ENCODE data around the gene NFYC. TPM values are rescaled to one million over a fixed set of nuclear protein-coding genes. Genes with fewer than 3 reads are reported as not detected.

Gene NFYC
- total RNA-seq, 1 experiment from 2014 or later: 63.3 TPM

- TF ChIP-seq ZBTB33 (IDR thresholded peaks at IDR 0.05; ENCODE audit: extremely low read depth, insufficient replicate concordance, low read length) (no peak), EZH2phosphoT487 (IDR thresholded peaks at IDR 0.05; ENCODE audit: borderline replicate concordance) (no peak)
These were observed 32.5 kb upstream of the NFYC start (continued) for GRCh38 chr1:40658751-40659648.

GRCh38 chr1:40659649-40659947 lies 31.9 kb upstream of the NFYC start:
- no TSS peak for BruUV-seq (replicated peaks)
- no peaks in the 10 kb centered on the region for H3K79me2 ChIP-seq (ENCODE audit: insufficient read depth, low read length)
- H3K9ac ChIP-seq (ENCODE audit: low read length): no peak overlapping the region
- ChIA-PET RAD21 (ENCODE audit: low non-redundant PET in 1 of 2, low total read pairs in 2 of 2, uncharacterized antibody in 2 of 2, unreplicated experiment in 2 of 2) (no interaction called here), POLR2A (no interaction called here), CTCF (no interaction called here)
- no peaks in the 10 kb centered on the region for H3K36me3 ChIP-seq (ENCODE audit: control insufficient read depth in 1 of 2, insufficient read depth in 2 of 2, low read length in 2 of 2)
- no peaks in the 10 kb centered on the region for H4K20me1 ChIP-seq (ENCODE audit: insufficient read depth)
- intact Hi-C loops (cut with micrococcal nuclease): no loop called here
- ATAC-seq: no peak
- peaks cover 3 to 24% of the 10 kb centered on the region in 2 experiments for H3K4me1 ChIP-seq (ENCODE audit: control insufficient read depth in 1 of 2, insufficient read depth in 2 of 2, low read length in 2 of 2)
- DNase-seq (ENCODE audit: low read depth, low spot score): no peak
- H3K9me2 ChIP-seq (ENCODE audit: insufficient read depth): no peaks in the 10 kb centered on the region
- H3K27ac ChIP-seq (ENCODE audit: low read depth, low read length): no peak overlapping the region
- no peaks in the 10 kb centered on the region for H3K9me3 ChIP-seq (ENCODE audit: control insufficient read depth in 1 of 2, insufficient read depth in 1 of 2, low read depth in 1 of 2, low read length in 2 of 2)
- H3K27me3 ChIP-seq (ENCODE audit: insufficient read depth, low read length): no peaks in the 10 kb centered on the region
- H3K4me2 ChIP-seq (ENCODE audit: low read length): no peak overlapping the region
- no peak overlapping the region for H2AFZ ChIP-seq (ENCODE audit: low read depth, low read length, poor library complexity, severe bottlenecking)
- no peak overlapping the region for H3K4me3 ChIP-seq (replicated peaks in 1 of 2; ENCODE audit: low read depth in 1 of 2, low read length in 2 of 2)
- TF ChIP-seq REST (IDR thresholded peaks at IDR 0.05; ENCODE audit: low read depth) (no peak), MAX (IDR thresholded peaks at IDR 0.05) (no peak), TCF7L2 (IDR thresholded peaks at IDR 0.05; ENCODE audit: borderline replicate concordance, extremely low read depth, insufficient read depth, insufficient read length) (no peak), ZFX (IDR thresholded peaks at IDR 0.05) (no peak), SP1 (IDR thresholded peaks at IDR 0.05; ENCODE audit: low read depth) (no peak), POLR2A (IDR thresholded peaks at IDR 0.05; ENCODE audit: borderline replicate concordance, extremely low read depth, insufficient read depth, insufficient read length) (no peak), POLR2AphosphoS5 (IDR thresholded peaks at IDR 0.05; ENCODE audit: low read depth, low read length) (no peak), EZH2 (IDR thresholded peaks at IDR 0.05) (no peak), RAD21 (IDR thresholded peaks at IDR 0.05; ENCODE audit: low read depth) (no peak), ZBTB33 (IDR thresholded peaks at IDR 0.05; ENCODE audit: extremely low read depth, insufficient replicate concordance, low read length) (no peak), EZH2phosphoT487 (IDR thresholded peaks at IDR 0.05; ENCODE audit: borderline replicate concordance) (no peak), ATF3 (IDR thresholded peaks at IDR 0.05) (no peak), CBX3 (IDR thresholded peaks at IDR 0.05; ENCODE audit: low read depth) (no peak), CEBPB (IDR thresholded peaks at IDR 0.05; ENCODE audit: low read depth) (no peak), EGR1 (IDR thresholded peaks at IDR 0.05; ENCODE audit: low read depth) (no peak), SRF (IDR thresholded peaks at IDR 0.05; ENCODE audit: low read depth) (no peak), FOSL1 (IDR thresholded peaks at IDR 0.05; ENCODE audit: low read depth) (no peak), ELF1 (IDR thresholded peaks at IDR 0.05; ENCODE audit: borderline replicate concordance, low read depth) (no peak)
